G401 (cell line): ENCODE results near the gene PROSER1. TPM values are rescaled to one million over a fixed set of nuclear protein-coding genes. Genes with fewer than 3 reads are reported as not detected.

ENCODE experiments used
- DNase-seq: peaks from one replicate; pipeline ENCODE4 v3.0.0-alpha.2; 2015; ENCODE audit warnings: low spot score
- in situ Hi-C: cut with HindIII; loops from 2 replicates; pipeline ENCODE4 v1.10.0; 2016; ENCODE audit warnings: low sequenced_read_pairs, mixed read lengths
- total RNA-seq: library from RNA; depleted of rRNA; stranded (reverse); fragments of >200 nt; shearing (Covaris generic); gene quantifications from 2 replicates; pipeline ENCODE4 v1.2.3, GENCODE V29; 2014; rRNA removed

Gene PROSER1
- total RNA-seq, 1 experiment from 2014 or later, result 17.1 TPM

DNA sequence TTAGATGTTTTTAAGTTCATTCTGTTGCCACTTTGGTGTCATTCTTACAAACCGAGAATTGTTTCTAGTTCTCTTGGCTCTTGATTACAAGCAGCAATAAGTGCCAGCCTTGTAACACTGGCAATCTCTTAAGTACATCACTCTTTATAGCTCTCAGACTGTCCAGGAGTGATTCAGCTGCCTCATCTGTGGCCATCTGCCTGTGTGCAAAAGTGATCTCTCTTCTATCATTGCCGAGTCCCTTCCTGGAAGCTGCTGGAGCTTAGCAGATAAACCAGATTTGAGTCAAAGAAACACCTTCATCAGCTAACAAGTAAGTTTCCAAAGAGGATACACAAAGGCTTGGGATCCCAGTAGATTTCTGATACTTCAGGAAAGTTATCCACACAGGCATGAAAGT, 70.4 kb downstream of the PROSER1 start:
- in situ Hi-C loops, result no loop called here
- DNase-seq, result no peak

DNA sequence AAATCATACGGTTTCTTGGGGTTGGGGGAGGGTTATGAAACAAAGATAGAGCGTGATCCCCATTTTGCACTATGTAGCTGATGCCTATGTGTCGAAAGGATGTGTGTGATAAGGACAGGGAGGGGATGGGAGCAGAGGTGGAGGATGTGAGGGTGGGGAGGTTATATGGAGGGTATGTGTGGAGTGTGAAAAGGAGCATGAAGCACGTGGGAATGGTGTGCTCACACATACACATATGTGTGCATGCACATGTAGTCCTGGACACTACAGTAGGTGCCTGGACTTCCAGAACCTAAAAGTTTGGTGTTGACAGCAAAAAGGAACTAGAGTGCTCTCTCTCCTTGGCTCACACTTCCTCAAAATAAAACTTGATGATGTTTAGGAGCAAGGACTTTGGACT, 72.6 kb downstream of the PROSER1 start:
- no peak for DNase-seq
- in situ Hi-C loops, result no loop called here

DNA sequence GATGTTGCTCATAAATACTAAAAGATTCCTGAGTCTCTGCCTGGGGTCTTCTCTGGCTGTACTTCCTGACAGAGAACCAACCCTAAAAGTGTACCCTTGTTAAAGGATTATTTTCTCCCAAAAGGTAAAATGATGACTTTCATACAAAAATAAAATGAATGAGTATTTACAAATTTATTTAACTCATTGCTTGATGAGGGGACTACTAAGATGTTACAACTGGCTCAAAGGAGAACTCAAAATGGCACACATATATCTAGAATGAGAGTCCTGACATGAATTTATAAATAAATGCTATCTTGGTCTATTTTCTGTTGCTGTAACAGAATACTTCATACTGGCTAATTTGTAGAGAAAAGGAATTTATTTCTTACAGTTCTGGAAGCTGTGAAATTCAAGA, 77.7 kb downstream of the PROSER1 start:
- DNase-seq, result no peak
- in situ Hi-C loops, result no loop called here

Other genes with a start within 250 kb of the PROSER1 start
- not detected in 2 replicates for gene STOML3, start 47.3 kb downstream of the PROSER1 start, total RNA-seq
- 4.6 and 9.9 TPM in 2 replicates for gene NHLRC3, start 367 bp upstream of the PROSER1 start, total RNA-seq